ENCODE data around the gene OR2D3. TPM values are rescaled to one million over a fixed set of nuclear protein-coding genes. Genes with fewer than 3 reads are reported as not detected.

The OR2D3 gene
- total and polyA plus RNA-seq, 9 of the 15 experiments (the other 6 are each of a cell fraction or from before 2014, with no cell fraction given): 0.42 TPM; not detected in 8

DNA sequence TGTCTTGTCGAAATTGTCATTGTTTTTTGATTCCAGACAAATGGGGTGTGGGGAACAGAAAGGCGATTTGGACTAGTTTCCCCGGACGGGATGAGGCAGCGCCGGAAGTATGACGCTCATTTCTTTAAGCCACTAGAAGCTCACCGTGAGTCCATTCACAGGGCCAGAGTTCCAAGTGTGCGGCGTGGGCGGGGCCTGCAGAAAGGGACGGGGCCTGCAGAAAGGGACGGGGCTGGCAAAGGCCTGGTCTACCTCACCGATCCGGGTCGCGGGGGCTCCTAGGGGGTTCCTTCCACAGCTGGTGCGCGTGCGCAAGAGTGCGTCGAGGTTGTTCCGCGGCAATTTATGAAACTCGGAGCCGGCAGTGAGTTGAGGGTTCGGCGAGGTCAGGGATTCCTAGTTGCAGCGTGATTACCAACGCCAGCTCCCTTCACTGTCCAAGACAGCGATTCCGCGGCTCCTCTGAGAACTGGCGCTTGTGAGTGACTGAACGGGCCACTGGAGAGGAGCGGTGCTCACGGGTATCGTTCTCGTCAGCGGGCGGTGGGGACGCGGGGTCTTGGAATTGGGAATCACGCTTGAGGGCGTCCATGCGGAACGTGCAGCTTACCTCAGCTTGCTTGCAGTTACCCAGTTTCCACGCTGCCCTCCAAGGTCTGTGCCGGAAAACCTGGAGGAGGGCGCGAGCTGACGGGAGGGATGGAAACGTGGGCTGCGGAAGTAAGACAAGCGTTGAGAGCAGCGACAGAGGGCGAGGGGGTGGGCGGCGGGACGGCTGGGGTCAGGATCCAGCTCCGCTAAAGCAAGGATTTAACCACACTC lies 5.6 kb downstream of the OR2D3 start, which contains the start of gene ZNF215 (continued):
- TF ChIP-seq ZNF316 (IDR thresholded peaks at IDR 0.05) (0 out of 2 replicates have a peak, but pooled peaks have one; percentile 5), ZNF133 (CRISPR knock-in tag; IDR thresholded peaks at IDR 0.05) (no peak), SMAD1 (IDR thresholded peaks at IDR 0.05; ENCODE audit: low read depth, low read length, partially characterized antibody) (no peak), ZNF398 (CRISPR knock-in tag; IDR thresholded peaks at IDR 0.05) (no peak), BRD4 (IDR thresholded peaks at IDR 0.05) (no peak), HDAC3 (IDR thresholded peaks at IDR 0.05; ENCODE audit: borderline replicate concordance, partially characterized antibody) (no peak), ZNF695 (CRISPR knock-in tag; IDR thresholded peaks at IDR 0.05) (no peak), MCM3 (IDR thresholded peaks at IDR 0.05) (no peak), NR0B1 (IDR thresholded peaks at IDR 0.05; ENCODE audit: partially characterized antibody) (no peak), RBM17 (IDR thresholded peaks at IDR 0.05; ENCODE audit: borderline replicate concordance, low read depth, low read length) (no peak), DMBX1 (CRISPR knock-in tag; IDR thresholded peaks at IDR 0.05; ENCODE audit: borderline replicate concordance) (no peak), PHF21A (IDR thresholded peaks at IDR 0.05; ENCODE audit: borderline replicate concordance, low read depth) (no peak), RBM34 (IDR thresholded peaks at IDR 0.05; ENCODE audit: borderline replicate concordance, insufficient read depth, low read length) (no peak), CSDE1 (IDR thresholded peaks at IDR 0.05) (no peak), NRF1 (conservative IDR thresholded peaks at IDR 0.05 in 1 of 2, IDR thresholded peaks at IDR 0.05 in 1 of 2) (peak; percentile 93 to 94), MIER1 (IDR thresholded peaks at IDR 0.05; ENCODE audit: low read depth) (no peak; the same call in 1 of the 2 replicates), TAF7 (tag; IDR thresholded peaks at IDR 0.05) (no peak), CBX3 (IDR thresholded peaks at IDR 0.05; ENCODE audit: borderline replicate concordance in 1 of 2, low read length in 2 of 2) (no peak; a peak in 1 of 3 replicates), ZNF717 (CRISPR knock-in tag; IDR thresholded peaks at IDR 0.05) (no peak), ZNF134 (CRISPR knock-in tag; conservative IDR thresholded peaks at IDR 0.05) (no peak), ZNF589 (CRISPR knock-in tag; IDR thresholded peaks at IDR 0.05; ENCODE audit: low read depth) (peak; percentile 58; the same call in 1 of the 2 replicates), SREBF1 (IDR thresholded peaks at IDR 0.05; ENCODE audit: borderline replicate concordance, low read depth, low read length) (no peak)
- TF ChIP-seq, protein P1, sequence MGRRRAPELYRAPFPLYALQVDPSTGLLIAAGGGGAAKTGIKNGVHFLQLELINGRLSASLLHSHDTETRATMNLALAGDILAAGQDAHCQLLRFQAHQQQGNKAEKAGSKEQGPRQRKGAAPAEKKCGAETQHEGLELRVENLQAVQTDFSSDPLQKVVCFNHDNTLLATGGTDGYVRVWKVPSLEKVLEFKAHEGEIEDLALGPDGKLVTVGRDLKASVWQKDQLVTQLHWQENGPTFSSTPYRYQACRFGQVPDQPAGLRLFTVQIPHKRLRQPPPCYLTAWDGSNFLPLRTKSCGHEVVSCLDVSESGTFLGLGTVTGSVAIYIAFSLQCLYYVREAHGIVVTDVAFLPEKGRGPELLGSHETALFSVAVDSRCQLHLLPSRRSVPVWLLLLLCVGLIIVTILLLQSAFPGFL (CRISPR knock-in tag; IDR thresholded peaks at IDR 0.05): no peak; the same call in 1 of the 2 replicates
- TF ChIP-seq, protein P2, sequence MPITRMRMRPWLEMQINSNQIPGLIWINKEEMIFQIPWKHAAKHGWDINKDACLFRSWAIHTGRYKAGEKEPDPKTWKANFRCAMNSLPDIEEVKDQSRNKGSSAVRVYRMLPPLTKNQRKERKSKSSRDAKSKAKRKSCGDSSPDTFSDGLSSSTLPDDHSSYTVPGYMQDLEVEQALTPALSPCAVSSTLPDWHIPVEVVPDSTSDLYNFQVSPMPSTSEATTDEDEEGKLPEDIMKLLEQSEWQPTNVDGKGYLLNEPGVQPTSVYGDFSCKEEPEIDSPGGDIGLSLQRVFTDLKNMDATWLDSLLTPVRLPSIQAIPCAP (CRISPR knock-in tag; IDR thresholded peaks at IDR 0.05; ENCODE audit: borderline replicate concordance): no peak
